MG63 (cell line): ENCODE data around the gene DNAH10. TPM values are rescaled to one million over a fixed set of nuclear protein-coding genes. Genes with fewer than 3 reads are reported as not detected.

Experiments used
- total RNA-seq: library from RNA; depleted of rRNA; stranded (reverse); fragments of >200 nt; shearing (Covaris generic); gene quantifications from 2 replicates; pipeline ENCODE4 v1.2.3, GENCODE V29; 2014; ENCODE audit warnings: low replicate concordance; rRNA removed

The DNAH10 gene
- total RNA-seq, 1 experiment from 2014 or later, result 0.40 TPM

Other genes starting within 250 kb of the DNAH10 start
- gene RILPL1, start 228.6 kb upstream of the DNAH10 start, total RNA-seq, result 24.2 and 31.4 TPM in 2 replicates
- gene TMED2, start 177.7 kb upstream of the DNAH10 start, total RNA-seq, result 395 and 529 TPM in 2 replicates
- 23.5 and 24.1 TPM in 2 replicates for gene DDX55, start 160.2 kb upstream of the DNAH10 start, total RNA-seq
- gene EIF2B1, start 128.6 kb upstream of the DNAH10 start, total RNA-seq, result 26.2 and 82.1 TPM in 2 replicates
- 37.4 and 52.1 TPM in 2 replicates for gene GTF2H3, start 128.5 kb upstream of the DNAH10 start, total RNA-seq
- 6.3 and 8.3 TPM in 2 replicates for gene TCTN2, start 91.2 kb upstream of the DNAH10 start, total RNA-seq
- gene ATP6V0A2, start 49.9 kb upstream of the DNAH10 start, total RNA-seq, result 15.4 and 18.7 TPM in 2 replicates
- 7.4 and 12.7 TPM in 2 replicates for gene CCDC92, start 210.5 kb downstream of the DNAH10 start, total RNA-seq
- 34.2 and 37.9 TPM in 2 replicates for gene ZNF664, start 210.9 kb downstream of the DNAH10 start, total RNA-seq